Fibroblast of lung (primary cell): ENCODE measurements around the gene GPR132.

Experiments
- CTCF ChIP-seq, 2 donors: IDR thresholded peaks in 1 of 2; conservative IDR thresholded peaks in 1 of 2; 1 replicate in 1 of 2; 2 replicates in 1 of 2; pipeline ENCODE4 v1.5.1; 2011 to 2012; ENCODE audit warnings: low read length in 2 of 2, control low read depth in 1 of 2, inconsistent platforms in 1 of 2, low read depth in 1 of 2, mild to moderate bottlenecking in 1 of 2
- EZH2 ChIP-seq: IDR thresholded peaks from 2 replicates; pipeline ENCODE4 v1.5.1; 2012; ENCODE audit warnings: low read length, control low read depth, mild to moderate bottlenecking; ENCODE audit errors: missing control alignments

GRCh38 chr14:105093431-105094192, 28.4 kb upstream of the GPR132 start:
- peak; percentile 43 to 51 for TF ChIP-seq CTCF (conservative IDR thresholded peaks at IDR 0.05 in 1 of 2, IDR thresholded peaks at IDR 0.05 in 1 of 2; ENCODE audit: low read depth in 1 of 2, low read length in 2 of 2)
- TF ChIP-seq EZH2: no peak
